Measurements from ENCODE around the gene EYS.

- TF ChIP-seq CTCF (IDR thresholded peaks at IDR 0.05 in 2 of 3, conservative IDR thresholded peaks at IDR 0.05 in 1 of 3; ENCODE audit: borderline replicate concordance in 1 of 3, insufficient read depth in 1 of 3, low read depth in 2 of 3, low read length in 2 of 3) (no peak), CEBPB (IDR thresholded peaks at IDR 0.05; ENCODE audit: low read depth) (no peak), RAD21 (IDR thresholded peaks at IDR 0.05; ENCODE audit: low read depth) (no peak)
Measured at GRCh38 chr6:65410309-65410708, 296.7 kb downstream of the EYS start.
